HG02884 (cell line): ENCODE measurements around the gene CIB4.
"Not testable (repeated sequence)": the region's sequence is repeated elsewhere in the genome, so short reads cannot be mapped to it uniquely, and the experiment has no call there.

Experiments
- ATAC-seq: cut with Tn5 transposase; IDR thresholded peaks from one replicate; pipeline ENCODE4 v1.9.1; 2021; ENCODE audit warnings: mild to moderate bottlenecking, moderate library complexity; ENCODE audit not compliant: unreplicated experiment

CIB4 gene

GRCh38 chr2:26572591-26572990 lies 68.6 kb downstream of the CIB4 start:
- ATAC-seq: no peak

GRCh38 chr2:26571316-26571715 lies 69.8 kb downstream of the CIB4 start:
- no peak for ATAC-seq

- no peak for ATAC-seq
Measured at GRCh38 chr2:26570083-26570430, 71.1 kb downstream of the CIB4 start.

- no peak for ATAC-seq
Measured at GRCh38 chr2:26569216-26570082, 71.7 kb downstream of the CIB4 start.

- ATAC-seq: no peak
Measured at GRCh38 chr2:26568076-26568890, 72.9 kb downstream of the CIB4 start.

GRCh38 chr2:26567534-26567933 lies 73.6 kb downstream of the CIB4 start:
- no peak for ATAC-seq

- not testable (repeated sequence) for ATAC-seq
Measured at GRCh38 chr2:26566731-26567130, 74.4 kb downstream of the CIB4 start.

GRCh38 chr2:26566081-26566375 lies 75.1 kb downstream of the CIB4 start:
- ATAC-seq: no peak

GRCh38 chr2:26564121-26564644 lies 77.0 kb downstream of the CIB4 start:
- no peak for ATAC-seq

GRCh38 chr2:26563686-26564085 lies 77.5 kb downstream of the CIB4 start:
- no peak for ATAC-seq

GRCh38 chr2:26562811-26563645 lies 78.1 kb downstream of the CIB4 start:
- ATAC-seq: no peak

GRCh38 chr2:26561918-26562810 lies 79.0 kb downstream of the CIB4 start:
- ATAC-seq: no peak

GRCh38 chr2:26561376-26561775 lies 79.8 kb downstream of the CIB4 start:
- no peak for ATAC-seq

GRCh38 chr2:26560892-26561291 lies 80.3 kb downstream of the CIB4 start:
- no peak for ATAC-seq

GRCh38 chr2:26559556-26559955 lies 81.6 kb downstream of the CIB4 start:
- ATAC-seq: no peak

GRCh38 chr2:26559044-26559405 lies 82.1 kb downstream of the CIB4 start:
- no peak for ATAC-seq

GRCh38 chr2:26558271-26559043 lies 82.7 kb downstream of the CIB4 start:
- no peak for ATAC-seq

GRCh38 chr2:26557244-26557925 lies 83.8 kb downstream of the CIB4 start:
- no peak for ATAC-seq
